Measurements from ENCODE around the gene ZNF560. TPM values are rescaled to one million over a fixed set of nuclear protein-coding genes. Genes with fewer than 3 reads are reported as not detected.

Gene ZNF560
- total RNA-seq, 2 experiments from 2014 or later = 0.11 to 0.16 TPM

DNA sequence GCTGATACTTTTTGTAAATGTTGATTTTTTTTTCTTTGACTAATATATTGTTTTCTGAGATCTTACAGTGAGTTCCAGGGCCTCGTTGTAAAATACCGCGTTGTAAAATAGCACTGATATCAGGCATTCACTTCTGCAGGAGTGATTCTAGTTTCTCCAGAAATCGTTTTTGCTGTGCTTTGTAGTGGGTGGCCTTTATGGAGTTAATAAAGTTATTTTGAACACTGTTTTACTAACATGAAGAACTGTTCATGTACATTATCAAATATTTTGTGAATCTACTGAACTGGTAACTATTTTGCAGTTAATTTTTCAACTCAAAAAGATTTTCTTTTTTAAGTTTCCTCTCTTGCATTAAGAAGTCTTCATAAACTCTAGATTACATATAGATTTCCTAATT is 62.1 kb downstream of the ZNF560 start:
- ChIA-PET POLR2A (interaction anchor here (1.3 kb wide), 1 partner anchor 118 kb away, joined by 3 read pairs; no protein-coding TSS in a partner anchor), CTCF (interaction anchor here (2.4 kb wide), 1 partner anchor 231 kb away, joined by 7 read pairs; no protein-coding TSS in a partner anchor)
- Mint-ChIP-seq H3K36me3 (ENCODE audit: low read depth) (peaks cover 54% of the 10 kb centered on the region), H3K9me3 (peaks cover 10% of the 10 kb centered on the region), H3K27ac (peak overlapping the region; percentile 100), H3K4me3 (peak overlapping the region; percentile 96), H3K4me1 (ENCODE audit: low read depth) (peaks cover 35% of the 10 kb centered on the region), H3K27me3 (no peaks in the 10 kb centered on the region)
- ATAC-seq (no peak), DNase-seq (no peak)
- TF ChIP-seq, protein P1, sequence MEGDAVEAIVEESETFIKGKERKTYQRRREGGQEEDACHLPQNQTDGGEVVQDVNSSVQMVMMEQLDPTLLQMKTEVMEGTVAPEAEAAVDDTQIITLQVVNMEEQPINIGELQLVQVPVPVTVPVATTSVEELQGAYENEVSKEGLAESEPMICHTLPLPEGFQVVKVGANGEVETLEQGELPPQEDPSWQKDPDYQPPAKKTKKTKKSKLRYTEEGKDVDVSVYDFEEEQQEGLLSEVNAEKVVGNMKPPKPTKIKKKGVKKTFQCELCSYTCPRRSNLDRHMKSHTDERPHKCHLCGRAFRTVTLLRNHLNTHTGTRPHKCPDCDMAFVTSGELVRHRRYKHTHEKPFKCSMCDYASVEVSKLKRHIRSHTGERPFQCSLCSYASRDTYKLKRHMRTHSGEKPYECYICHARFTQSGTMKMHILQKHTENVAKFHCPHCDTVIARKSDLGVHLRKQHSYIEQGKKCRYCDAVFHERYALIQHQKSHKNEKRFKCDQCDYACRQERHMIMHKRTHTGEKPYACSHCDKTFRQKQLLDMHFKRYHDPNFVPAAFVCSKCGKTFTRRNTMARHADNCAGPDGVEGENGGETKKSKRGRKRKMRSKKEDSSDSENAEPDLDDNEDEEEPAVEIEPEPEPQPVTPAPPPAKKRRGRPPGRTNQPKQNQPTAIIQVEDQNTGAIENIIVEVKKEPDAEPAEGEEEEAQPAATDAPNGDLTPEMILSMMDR (IDR thresholded peaks at IDR 0.05) = no peak
- intact Hi-C loops (cut with micrococcal nuclease) = loop anchor here (10.0 kb wide), 2 partner anchors 122 to 232 kb away; no protein-coding TSS in a partner anchor

GRCh38 chr19:9435279-9436268 is 62.8 kb downstream of the ZNF560 start, which contains the start of gene ZNF266:
Gene ZNF266 (minus strand): TSS chr19:9435573. CDS start chr19:9420089, 15,484 bp downstream.
- H3K4me1 Mint-ChIP-seq (ENCODE audit: low read depth) = peaks cover 36% of the 10 kb centered on the region
- POLR2A ChIA-PET = interaction anchor here (0.6 to 1.3 kb wide), 9 partner anchors 13 to 603 kb away, joined by 3 read pairs; partner anchors contain the start of genes MBD3L1, ZNF121, ZNF558 and ZNF846
- intact Hi-C loops (cut with micrococcal nuclease) = loop anchor here (10.0 kb wide), 2 partner anchors 121 to 231 kb away; no protein-coding TSS in a partner anchor
- DNase-seq = peak; percentile 96
- H3K9me3 Mint-ChIP-seq = peaks cover 10% of the 10 kb centered on the region
- CTCF ChIA-PET = interaction anchor here (0.7 to 2.4 kb wide), 4 partner anchors 106 to 230 kb away, joined by 4 to 7 read pairs (median 5); no protein-coding TSS in a partner anchor
- ATAC-seq = peak; percentile 90
- TF ChIP-seq, protein P1 (IDR thresholded peaks at IDR 0.05) = peak; percentile 74
- H3K36me3 Mint-ChIP-seq (ENCODE audit: low read depth) = peaks cover 60% of the 10 kb centered on the region
- H3K4me3 Mint-ChIP-seq = peak within 1 kb of the TSS; percentile 96
- peak within 1 kb of the TSS; percentile 100 for H3K27ac Mint-ChIP-seq
- H3K27me3 Mint-ChIP-seq = no peaks in the 10 kb centered on the region

GRCh38 chr19:9431475-9431874 is 66.9 kb downstream of the ZNF560 start:
- H3K27me3 Mint-ChIP-seq = no peaks in the 10 kb centered on the region
- peak; percentile 76 for DNase-seq
- no peak overlapping the region for H3K27ac Mint-ChIP-seq
- H3K9me3 Mint-ChIP-seq = peaks cover 3% of the 10 kb centered on the region
- TF ChIP-seq, protein P1 (IDR thresholded peaks at IDR 0.05) = peak; percentile 82
- peaks cover 34% of the 10 kb centered on the region for H3K4me1 Mint-ChIP-seq (ENCODE audit: low read depth)
- CTCF ChIA-PET = interaction anchor here (1.3 to 1.6 kb wide), 2 partner anchors 9 to 226 kb away, joined by 5 to 9 read pairs; no protein-coding TSS in a partner anchor
- H3K4me3 Mint-ChIP-seq = no peak overlapping the region
- ATAC-seq = peak; percentile 28
- H3K36me3 Mint-ChIP-seq (ENCODE audit: low read depth) = peaks cover 76% of the 10 kb centered on the region
- POLR2A ChIA-PET = interaction anchor here (0.7 kb wide), 1 partner anchor 9 kb away, joined by 3 read pairs; no protein-coding TSS in a partner anchor
- intact Hi-C loops (cut with micrococcal nuclease) = loop anchor here (10.0 kb wide), 2 partner anchors 117 to 227 kb away; no protein-coding TSS in a partner anchor

DNA sequence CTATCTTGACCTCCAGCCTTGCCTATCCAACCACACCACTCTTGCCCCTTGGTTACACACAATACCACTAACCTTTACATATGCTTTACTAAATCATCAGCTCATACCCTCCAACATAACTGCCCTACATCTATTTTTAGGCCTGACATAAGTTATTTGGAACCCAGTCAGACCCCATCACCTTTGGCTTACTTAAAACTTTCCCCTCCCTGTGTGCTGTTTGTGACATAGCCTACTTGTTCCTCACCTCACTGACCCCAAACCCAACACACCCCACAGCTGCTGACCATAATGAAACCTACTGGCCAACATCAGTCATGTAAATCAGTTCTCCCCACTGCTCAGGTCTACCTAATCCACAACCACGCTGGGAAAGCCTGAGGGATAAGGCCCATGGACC is 68.0 kb downstream of the ZNF560 start:
- Mint-ChIP-seq H3K36me3 (ENCODE audit: low read depth) (peaks cover 86% of the 10 kb centered on the region), H3K9me3 (peaks cover 3% of the 10 kb centered on the region), H3K4me3 (no peak overlapping the region), H3K27ac (no peak overlapping the region), H3K4me1 (ENCODE audit: low read depth) (peaks cover 30% of the 10 kb centered on the region), H3K27me3 (no peaks in the 10 kb centered on the region)
- POLR2A ChIA-PET = interaction anchor here (1.7 kb wide), 1 partner anchor 152 kb away, joined by 6 read pairs; no protein-coding TSS in a partner anchor
- CTCF ChIA-PET = interaction anchor here (0.6 to 1.6 kb wide), 3 partner anchors 10 to 501 kb away, joined by 3 to 9 read pairs (median 5); no protein-coding TSS in a partner anchor
- TF ChIP-seq, protein P1 (IDR thresholded peaks at IDR 0.05) = no peak
- ATAC-seq (no peak), DNase-seq (no peak)
- intact Hi-C loops (cut with micrococcal nuclease) = loop anchor here (10.0 kb wide), 2 partner anchors 116 to 226 kb away; no protein-coding TSS in a partner anchor
